Upper lobe of right lung (tissue), 1 donor: ENCODE results near the gene WWOX. TPM values are rescaled to one million over a fixed set of nuclear protein-coding genes. Genes with fewer than 3 reads are reported as not detected.

Experiments used
- ATAC-seq: fragments of 200-7000 bp; cut with Tn5 transposase; one replicate; pipeline ENCODE4 v1.9.1; 2020; ENCODE audit warnings: mild to moderate bottlenecking, moderate library complexity
- DNase-seq: peaks from one replicate; pipeline ENCODE4 v3.0.0-alpha.2; 2020
- H3K27ac ChIP-seq: fragments of 200-600 bp; one replicate; pipeline ENCODE4 v1.8.0; 2022
- H3K27me3 ChIP-seq: fragments of 200-600 bp; one replicate; pipeline ENCODE4 v1.8.0; 2022; ENCODE audit warnings: mild to moderate bottlenecking
- H3K36me3 ChIP-seq: fragments of 200-600 bp; one replicate; pipeline ENCODE4 v1.8.0; 2022
- H3K4me1 ChIP-seq: fragments of 200-600 bp; one replicate; pipeline ENCODE4 v1.8.0; 2022
- H3K4me3 ChIP-seq: fragments of 200-600 bp; one replicate; pipeline ENCODE4 v1.8.0; 2022; ENCODE audit warnings: mild to moderate bottlenecking
- H3K9me3 ChIP-seq: fragments of 200-600 bp; one replicate; pipeline ENCODE4 v1.8.0; 2022
- CTCF ChIP-seq: fragments of 200-600 bp; IDR thresholded peaks from one replicate; pipeline ENCODE4 v1.8.0; 2022; ENCODE audit warnings: antibody characterized with exemption
- intact Hi-C: fragments of 100-400 bp; cut with DNase I; formaldehyde crosslinking; loops from one replicate; pipeline ENCODE4 v1.11.0; 2022
- total RNA-seq: library from RNA; stranded (reverse); fragmentation: NEBNext Ultra II Directional; extraction: Animal tissue kit (Norgen Biotek cat#: 25700); gene quantifications from one replicate; pipeline ENCODE4 v1.2.1, GENCODE V29; 2021
- donor health status: DM: no; HTN: yes; CAD: no; lungs with severe emphysema.

WWOX gene
- total RNA-seq, 1 donor from 2014 or later: 17.0 TPM

- H3K4me3 ChIP-seq: no peak overlapping the region
- no peaks in the 10 kb centered on the region for H3K36me3 ChIP-seq
- intact Hi-C loops: no loop called here
- no peak for DNase-seq
- no peak for ATAC-seq
- no peaks in the 10 kb centered on the region for H3K4me1 ChIP-seq
- no peak overlapping the region for H3K27ac ChIP-seq
- H3K9me3 ChIP-seq: no peaks in the 10 kb centered on the region
- no peak for TF ChIP-seq CTCF
- no peaks in the 10 kb centered on the region for H3K27me3 ChIP-seq
These were observed 507.6 kb downstream of the WWOX start for GRCh38 chr16:78607022-78607421.

GRCh38 chr16:78607465-78607864 is 508.0 kb downstream of the WWOX start:
- no peak overlapping the region for H3K27ac ChIP-seq
- no peaks in the 10 kb centered on the region for H3K4me1 ChIP-seq
- H3K4me3 ChIP-seq: no peak overlapping the region
- no peaks in the 10 kb centered on the region for H3K9me3 ChIP-seq
- H3K27me3 ChIP-seq: no peaks in the 10 kb centered on the region
- no peaks in the 10 kb centered on the region for H3K36me3 ChIP-seq
- ATAC-seq (peak; percentile 69), DNase-seq (no peak)
- intact Hi-C loops: no loop called here
- no peak for TF ChIP-seq CTCF

GRCh38 chr16:78608305-78608776 is 508.9 kb downstream of the WWOX start:
- no peaks in the 10 kb centered on the region for H3K36me3 ChIP-seq
- no peaks in the 10 kb centered on the region for H3K9me3 ChIP-seq
- peak; percentile 14 for ATAC-seq
- intact Hi-C loops: no loop called here
- DNase-seq: no peak
- peak overlapping the region; percentile 23 for H3K4me3 ChIP-seq
- H3K4me1 ChIP-seq: no peaks in the 10 kb centered on the region
- peak overlapping the region; percentile 11 for H3K27ac ChIP-seq
- no peak for TF ChIP-seq CTCF
- H3K27me3 ChIP-seq: no peaks in the 10 kb centered on the region

GRCh38 chr16:78609402-78610274 is 510.2 kb downstream of the WWOX start:
- no peak for DNase-seq
- Histone ChIP-seq H3K4me1 (no peaks in the 10 kb centered on the region), H3K27ac (no peak overlapping the region), H3K36me3 (no peaks in the 10 kb centered on the region), H3K27me3 (no peaks in the 10 kb centered on the region), H3K4me3 (no peak overlapping the region), H3K9me3 (no peaks in the 10 kb centered on the region)
- intact Hi-C loops: no loop called here
- ATAC-seq: no peak
- no peak for TF ChIP-seq CTCF

- ATAC-seq (no peak), DNase-seq (no peak)
- intact Hi-C loops: no loop called here
- Histone ChIP-seq H3K4me1 (no peaks in the 10 kb centered on the region), H3K27me3 (no peaks in the 10 kb centered on the region), H3K4me3 (no peak overlapping the region), H3K36me3 (no peaks in the 10 kb centered on the region), H3K9me3 (no peaks in the 10 kb centered on the region), H3K27ac (no peak overlapping the region)
- no peak for TF ChIP-seq CTCF
These were observed 511.9 kb downstream of the WWOX start for GRCh38 chr16:78611318-78611717.
